Activated T-cell treated with anti-CD3 and anti-CD28 coated beads, Interleukin-2, amount 50 U/mL, for 24 hours (primary cell): ENCODE data around the gene ADGRA3.
A peak's percentile ranks its signal among the peaks of the same experiment; 100 is the strongest.

ENCODE experiments used
- DNase-seq: peaks from one replicate; pipeline ENCODE4 v3.0.0-alpha.2; 2020
- H3K27ac Mint-ChIP-seq: 2 replicates; pipeline ENCODE4 v1.8.0; 2020; ENCODE audit warnings: mild to moderate bottlenecking, mixed read lengths
- H3K27me3 Mint-ChIP-seq: 2 replicates; pipeline ENCODE4 v1.8.0; 2020; ENCODE audit warnings: mixed read lengths
- H3K36me3 Mint-ChIP-seq: 2 replicates; pipeline ENCODE4 v1.8.0; 2020; ENCODE audit warnings: low read depth, mixed read lengths
- H3K4me1 Mint-ChIP-seq: 2 replicates; pipeline ENCODE4 v1.8.0; 2020; ENCODE audit warnings: low read depth, mixed read lengths
- H3K4me3 Mint-ChIP-seq: 2 replicates; pipeline ENCODE4 v1.8.0; 2020; ENCODE audit warnings: mild to moderate bottlenecking, moderate library complexity, mixed read lengths
- H3K9me3 Mint-ChIP-seq: 2 replicates; pipeline ENCODE4 v1.8.0; 2020; ENCODE audit warnings: mixed read lengths

Gene ADGRA3

GRCh38 chr4:22460266-22460665, 55.6 kb downstream of the ADGRA3 start:
- Mint-ChIP-seq H3K9me3 (no peaks in the 10 kb centered on the region), H3K36me3 (peaks cover 3% of the 10 kb centered on the region), H3K4me1 (peaks cover 10% of the 10 kb centered on the region)

GRCh38 chr4:22458098-22458497, 57.8 kb downstream of the ADGRA3 start:
- no peaks in the 10 kb centered on the region for H3K9me3 Mint-ChIP-seq

More at GRCh38 chr4:22460266-22460665, 55.6 kb downstream of the ADGRA3 start:
- DNase-seq, result no peak
- Mint-ChIP-seq H3K4me3 (no peak overlapping the region), H3K27me3 (no peaks in the 10 kb centered on the region), H3K27ac (no peak overlapping the region)

GRCh38 chr4:22457348-22457747, 58.5 kb downstream of the ADGRA3 start:
- Mint-ChIP-seq H3K27me3 (no peaks in the 10 kb centered on the region), H3K4me1 (no peaks in the 10 kb centered on the region), H3K4me3 (no peak overlapping the region), H3K36me3 (peaks cover 8% of the 10 kb centered on the region), H3K27ac (no peak overlapping the region), H3K9me3 (no peaks in the 10 kb centered on the region)
- DNase-seq, result no peak

More at GRCh38 chr4:22458098-22458497, 57.8 kb downstream of the ADGRA3 start:
- H3K4me3 Mint-ChIP-seq, result no peak overlapping the region
- H3K4me1 Mint-ChIP-seq, result peaks cover 1% of the 10 kb centered on the region
- DNase-seq, result no peak
- peaks cover 8% of the 10 kb centered on the region for H3K36me3 Mint-ChIP-seq
- H3K27me3 Mint-ChIP-seq, result no peaks in the 10 kb centered on the region
- H3K27ac Mint-ChIP-seq, result no peak overlapping the region

- no peak for DNase-seq
- H3K4me1 Mint-ChIP-seq, result no peaks in the 10 kb centered on the region
- no peak overlapping the region for H3K4me3 Mint-ChIP-seq
- peaks cover 8% of the 10 kb centered on the region for H3K36me3 Mint-ChIP-seq
- H3K27me3 Mint-ChIP-seq, result no peaks in the 10 kb centered on the region
- H3K9me3 Mint-ChIP-seq, result no peaks in the 10 kb centered on the region
- no peak overlapping the region for H3K27ac Mint-ChIP-seq
These were observed 59.6 kb downstream of the ADGRA3 start for GRCh38 chr4:22456291-22456690.

GRCh38 chr4:22454955-22455354, 60.9 kb downstream of the ADGRA3 start:
- no peak overlapping the region for H3K27ac Mint-ChIP-seq
- no peaks in the 10 kb centered on the region for H3K4me1 Mint-ChIP-seq
- peaks cover 5% of the 10 kb centered on the region for H3K36me3 Mint-ChIP-seq
- no peaks in the 10 kb centered on the region for H3K9me3 Mint-ChIP-seq
- H3K27me3 Mint-ChIP-seq, result no peaks in the 10 kb centered on the region
- no peak for DNase-seq
- no peak overlapping the region for H3K4me3 Mint-ChIP-seq

GRCh38 chr4:22454216-22454838, 61.5 kb downstream of the ADGRA3 start:
- DNase-seq, result no peak
- no peaks in the 10 kb centered on the region for H3K4me1 Mint-ChIP-seq
- no peak overlapping the region for H3K4me3 Mint-ChIP-seq
- no peaks in the 10 kb centered on the region for H3K27me3 Mint-ChIP-seq
- H3K9me3 Mint-ChIP-seq, result no peaks in the 10 kb centered on the region
- H3K27ac Mint-ChIP-seq, result no peak overlapping the region
- peaks cover 5% of the 10 kb centered on the region for H3K36me3 Mint-ChIP-seq

- DNase-seq, result no peak
- Mint-ChIP-seq H3K27ac (peak overlapping the region; percentile 95), H3K4me1 (peaks cover 41% of the 10 kb centered on the region), H3K36me3 (peaks cover 41% of the 10 kb centered on the region), H3K4me3 (peak overlapping the region; percentile 75), H3K9me3 (no peaks in the 10 kb centered on the region), H3K27me3 (no peaks in the 10 kb centered on the region)
These were observed 71.1 kb downstream of the ADGRA3 start for GRCh38 chr4:22444813-22445212.

GRCh38 chr4:22442956-22443355, 72.9 kb downstream of the ADGRA3 start:
- DNase-seq, result no peak
- Mint-ChIP-seq H3K4me1 (peaks cover 37% of the 10 kb centered on the region), H3K9me3 (no peaks in the 10 kb centered on the region), H3K27me3 (no peaks in the 10 kb centered on the region), H3K36me3 (peaks cover 44% of the 10 kb centered on the region), H3K27ac (peak overlapping the region; percentile 6), H3K4me3 (no peak overlapping the region)

- no peak overlapping the region for H3K27ac Mint-ChIP-seq
- H3K36me3 Mint-ChIP-seq, result peaks cover 45% of the 10 kb centered on the region
- no peak for DNase-seq
- H3K4me1 Mint-ChIP-seq, result peaks cover 34% of the 10 kb centered on the region
- H3K9me3 Mint-ChIP-seq, result no peaks in the 10 kb centered on the region
- no peaks in the 10 kb centered on the region for H3K27me3 Mint-ChIP-seq
- no peak overlapping the region for H3K4me3 Mint-ChIP-seq
These were observed 74.9 kb downstream of the ADGRA3 start for GRCh38 chr4:22440999-22441398.

GRCh38 chr4:22439947-22440346, 75.9 kb downstream of the ADGRA3 start:
- Mint-ChIP-seq H3K27me3 (no peaks in the 10 kb centered on the region), H3K4me3 (no peak overlapping the region), H3K36me3 (peaks cover 47% of the 10 kb centered on the region), H3K27ac (no peak overlapping the region), H3K4me1 (peaks cover 26% of the 10 kb centered on the region), H3K9me3 (no peaks in the 10 kb centered on the region)
- DNase-seq, result no peak

- Mint-ChIP-seq H3K4me3 (no peak overlapping the region), H3K27me3 (no peaks in the 10 kb centered on the region), H3K4me1 (peaks cover 2% of the 10 kb centered on the region), H3K27ac (no peak overlapping the region), H3K9me3 (no peaks in the 10 kb centered on the region), H3K36me3 (peaks cover 43% of the 10 kb centered on the region)
- DNase-seq, result no peak
These were observed 80.2 kb downstream of the ADGRA3 start for GRCh38 chr4:22435652-22436051.

GRCh38 chr4:22434895-22435294, 81.0 kb downstream of the ADGRA3 start:
- DNase-seq, result no peak
- Mint-ChIP-seq H3K4me3 (no peak overlapping the region), H3K36me3 (peaks cover 50% of the 10 kb centered on the region), H3K9me3 (no peaks in the 10 kb centered on the region), H3K27me3 (no peaks in the 10 kb centered on the region), H3K4me1 (peaks cover 2% of the 10 kb centered on the region), H3K27ac (no peak overlapping the region)

GRCh38 chr4:22430626-22431025, 85.2 kb downstream of the ADGRA3 start:
- no peak for DNase-seq
- H3K27ac Mint-ChIP-seq, result no peak overlapping the region
- peaks cover 44% of the 10 kb centered on the region for H3K36me3 Mint-ChIP-seq
- no peak overlapping the region for H3K4me3 Mint-ChIP-seq
- no peaks in the 10 kb centered on the region for H3K27me3 Mint-ChIP-seq
- no peaks in the 10 kb centered on the region for H3K4me1 Mint-ChIP-seq
- H3K9me3 Mint-ChIP-seq, result no peaks in the 10 kb centered on the region

GRCh38 chr4:22428441-22428840, 87.4 kb downstream of the ADGRA3 start:
- Mint-ChIP-seq H3K4me1 (no peaks in the 10 kb centered on the region), H3K27me3 (no peaks in the 10 kb centered on the region), H3K36me3 (peaks cover 34% of the 10 kb centered on the region), H3K27ac (no peak overlapping the region), H3K9me3 (no peaks in the 10 kb centered on the region), H3K4me3 (no peak overlapping the region)
- no peak for DNase-seq

GRCh38 chr4:22427675-22428074, 88.2 kb downstream of the ADGRA3 start:
- no peak overlapping the region for H3K27ac Mint-ChIP-seq
- no peak overlapping the region for H3K4me3 Mint-ChIP-seq
- H3K9me3 Mint-ChIP-seq, result no peaks in the 10 kb centered on the region
- no peaks in the 10 kb centered on the region for H3K27me3 Mint-ChIP-seq
- no peak for DNase-seq
- H3K36me3 Mint-ChIP-seq, result peaks cover 31% of the 10 kb centered on the region
- no peaks in the 10 kb centered on the region for H3K4me1 Mint-ChIP-seq

- Mint-ChIP-seq H3K9me3 (no peaks in the 10 kb centered on the region), H3K27ac (no peak overlapping the region)
These were observed 95.6 kb downstream of the ADGRA3 start for GRCh38 chr4:22420291-22420690.

More at GRCh38 chr4:22420291-22420690, 95.6 kb downstream of the ADGRA3 start:
- peaks cover 28% of the 10 kb centered on the region for H3K36me3 Mint-ChIP-seq
- H3K4me1 Mint-ChIP-seq, result peaks cover 8% of the 10 kb centered on the region
- DNase-seq, result no peak
- H3K4me3 Mint-ChIP-seq, result no peak overlapping the region
- no peaks in the 10 kb centered on the region for H3K27me3 Mint-ChIP-seq
